Measurements from ENCODE around the gene FBXL13.
"Not testable (repeated sequence)": the region's sequence is repeated elsewhere in the genome, so short reads cannot be mapped to it uniquely, and the experiment has no call there.

Gene FBXL13

GRCh38 chr7:102819151-102819550 is 255.4 kb downstream of the FBXL13 start:
- no peak for DNase-seq (ENCODE audit: low read depth in 2 of 2)

GRCh38 chr7:102817616-102818573 is 256.7 kb downstream of the FBXL13 start:
- no peak for DNase-seq (ENCODE audit: low read depth in 2 of 2)

- DNase-seq (ENCODE audit: low read depth in 2 of 2): no peak
Observed at GRCh38 chr7:102814025-102814471, 260.5 kb downstream of the FBXL13 start.

GRCh38 chr7:102813191-102814024 is 261.2 kb downstream of the FBXL13 start:
- DNase-seq (ENCODE audit: low read depth in 2 of 2): no peak

GRCh38 chr7:102811942-102812678 is 262.5 kb downstream of the FBXL13 start:
- DNase-seq (ENCODE audit: low read depth in 2 of 2): no peak

- DNase-seq (ENCODE audit: low read depth in 2 of 2): no peak
Observed at GRCh38 chr7:102810916-102811315, 263.7 kb downstream of the FBXL13 start.

- DNase-seq (ENCODE audit: low read depth in 2 of 2): no peak
Observed at GRCh38 chr7:102806613-102807012, 268.0 kb downstream of the FBXL13 start.

- not testable (repeated sequence) for DNase-seq (ENCODE audit: low read depth in 2 of 2)
Observed at GRCh38 chr7:102795987-102796595, 278.5 kb downstream of the FBXL13 start.

- DNase-seq (ENCODE audit: low read depth in 2 of 2): not testable (repeated sequence)
Observed at GRCh38 chr7:102794567-102794966, 280.0 kb downstream of the FBXL13 start.

GRCh38 chr7:102791831-102792230 is 282.8 kb downstream of the FBXL13 start:
- DNase-seq (ENCODE audit: low read depth in 2 of 2): not testable (repeated sequence)

- DNase-seq (ENCODE audit: low read depth in 2 of 2): not testable (repeated sequence)
Observed at GRCh38 chr7:102791367-102791766, 283.2 kb downstream of the FBXL13 start.

- DNase-seq (ENCODE audit: low read depth in 2 of 2): not testable (repeated sequence)
Observed at GRCh38 chr7:102790364-102791100, 284.1 kb downstream of the FBXL13 start.

- not testable (repeated sequence) for DNase-seq (ENCODE audit: low read depth in 2 of 2)
Observed at GRCh38 chr7:102788770-102789169, 285.8 kb downstream of the FBXL13 start.

GRCh38 chr7:102780926-102781325 is 293.7 kb downstream of the FBXL13 start:
- not testable (repeated sequence) for DNase-seq (ENCODE audit: low read depth in 2 of 2)

- DNase-seq (ENCODE audit: low read depth in 2 of 2): not testable (repeated sequence)
Observed at GRCh38 chr7:102778663-102779062, 295.9 kb downstream of the FBXL13 start.

GRCh38 chr7:102776217-102776616 is 298.4 kb downstream of the FBXL13 start:
- DNase-seq (ENCODE audit: low read depth in 2 of 2): not testable (repeated sequence)

- DNase-seq (ENCODE audit: low read depth in 2 of 2): not testable (repeated sequence)
Observed at GRCh38 chr7:102770467-102770866, 304.1 kb downstream of the FBXL13 start.

GRCh38 chr7:102769657-102770192 is 304.9 kb downstream of the FBXL13 start:
- DNase-seq (ENCODE audit: low read depth in 2 of 2): not testable (repeated sequence)

- not testable (repeated sequence) for DNase-seq (ENCODE audit: low read depth in 2 of 2)
Observed at GRCh38 chr7:102763295-102763905, 311.2 kb downstream of the FBXL13 start.
